HG03439 (cell line): ENCODE measurements around the gene CTU2.
"Not testable (repeated sequence)": the region's sequence is repeated elsewhere in the genome, so short reads cannot be mapped to it uniquely, and the experiment has no call there.

Experiments used
- ATAC-seq: cut with Tn5 transposase; IDR thresholded peaks from one replicate; pipeline ENCODE4 v1.9.1; 2021; ENCODE audit warnings: mild to moderate bottlenecking, moderate library complexity; ENCODE audit not compliant: unreplicated experiment

CTU2 gene

DNA sequence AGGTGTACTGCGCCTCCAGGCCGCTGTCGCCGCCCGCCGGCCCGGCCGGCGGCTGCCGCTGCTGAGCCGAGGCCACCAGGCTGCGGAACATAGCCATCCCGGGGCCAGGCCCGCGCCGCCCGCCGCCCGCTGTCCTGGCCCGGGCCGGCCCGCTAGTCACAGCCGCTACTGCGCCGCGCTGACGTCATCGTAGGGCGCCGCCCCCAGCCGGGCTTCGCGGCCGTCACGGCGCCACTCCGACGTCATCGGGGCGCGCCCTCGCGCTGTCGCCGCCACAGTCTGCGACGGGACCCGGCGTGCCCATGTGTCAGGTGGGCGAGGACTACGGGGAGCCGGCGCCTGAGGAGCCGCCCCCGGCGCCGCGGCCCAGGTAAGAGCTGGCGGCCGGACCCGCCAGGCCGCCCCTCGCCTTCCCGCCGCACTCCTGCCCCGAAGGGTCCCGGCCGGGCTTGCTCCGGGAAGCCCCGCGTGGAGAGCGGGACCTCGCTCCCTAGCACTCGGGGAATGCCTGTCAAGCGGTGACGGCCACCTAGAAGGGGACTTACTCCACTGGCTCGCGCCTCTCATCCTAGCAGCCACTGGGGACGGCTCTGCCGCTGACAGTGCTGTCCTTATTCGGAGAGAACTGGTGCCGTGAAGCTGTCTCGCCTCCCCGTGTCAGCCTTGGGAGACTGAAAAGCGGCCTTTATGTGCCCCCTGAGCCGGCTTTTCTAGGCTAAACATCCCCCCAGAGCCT is at the start of gene CTU2, which contains the start of gene RNF166:
CTU2 (plus strand) TSS at position 275 of the 736 bp plus-strand sequence; CDS start at position 303, 28 bp downstream.
RNF166 (minus strand) TSS at position 180 of the 736 bp plus-strand sequence; CDS start at position 97, 83 bp downstream.
- peak; percentile 70 for ATAC-seq

DNA sequence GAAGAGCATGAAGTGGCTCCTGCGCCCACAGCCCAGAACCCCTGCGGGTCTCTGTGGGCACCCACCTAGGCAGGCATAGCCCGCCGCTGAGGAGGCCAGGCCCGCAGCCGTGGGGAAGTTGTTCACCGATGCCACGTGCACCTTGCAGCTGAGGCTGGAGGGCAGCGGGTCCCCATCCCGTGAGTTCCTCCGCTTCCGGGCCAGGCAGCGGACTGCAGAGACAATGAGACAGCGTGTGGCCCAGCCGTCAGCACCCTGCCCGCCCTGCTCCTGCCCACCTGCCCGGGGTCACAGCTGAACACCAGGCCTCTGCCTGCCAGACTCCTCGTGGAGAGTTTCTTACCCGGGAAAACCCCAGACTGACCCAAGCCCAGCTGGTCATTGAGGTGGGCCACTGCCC is 48.9 kb upstream of the CTU2 start:
- no peak for ATAC-seq

DNA sequence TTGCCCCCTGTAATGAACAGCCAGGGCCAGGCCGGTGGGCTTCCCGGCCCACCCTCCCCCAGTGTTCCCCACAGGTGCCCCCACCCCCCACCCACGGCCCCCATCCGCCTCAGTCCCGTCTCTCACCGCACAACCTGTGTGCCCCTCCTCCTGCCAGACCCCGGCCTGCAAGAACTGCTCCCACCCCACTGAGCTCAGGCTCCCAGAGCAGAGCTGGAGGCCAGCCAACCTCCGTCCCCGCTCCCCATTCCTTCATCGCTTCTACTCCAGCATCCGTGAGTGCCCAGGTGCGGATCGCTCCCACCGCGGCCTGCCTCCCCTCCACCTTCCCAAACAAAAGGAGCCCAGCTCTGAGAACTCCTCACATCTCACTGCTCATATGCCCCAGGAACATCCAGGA is 47.6 kb upstream of the CTU2 start:
- ATAC-seq = no peak

DNA sequence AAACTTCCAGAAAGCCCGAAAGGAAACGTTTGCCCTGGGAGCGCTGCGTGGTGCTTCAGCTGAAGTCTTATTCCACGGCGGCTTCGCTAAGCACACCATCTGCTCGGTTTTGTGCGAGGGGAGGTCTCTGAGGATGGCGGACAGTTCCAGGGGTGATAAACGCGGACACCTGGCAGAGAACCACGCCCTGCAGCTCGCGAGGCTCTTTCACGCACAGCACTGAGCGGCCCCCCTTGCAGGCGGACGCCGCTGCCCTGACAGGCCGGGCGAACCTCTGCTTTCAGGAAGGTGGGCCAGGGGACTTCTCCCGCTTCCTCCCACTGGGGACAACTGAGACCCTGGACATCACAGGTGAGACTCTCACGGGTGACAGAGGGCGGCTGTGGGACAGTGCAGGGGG is 47.1 kb upstream of the CTU2 start:
- no peak for ATAC-seq

DNA sequence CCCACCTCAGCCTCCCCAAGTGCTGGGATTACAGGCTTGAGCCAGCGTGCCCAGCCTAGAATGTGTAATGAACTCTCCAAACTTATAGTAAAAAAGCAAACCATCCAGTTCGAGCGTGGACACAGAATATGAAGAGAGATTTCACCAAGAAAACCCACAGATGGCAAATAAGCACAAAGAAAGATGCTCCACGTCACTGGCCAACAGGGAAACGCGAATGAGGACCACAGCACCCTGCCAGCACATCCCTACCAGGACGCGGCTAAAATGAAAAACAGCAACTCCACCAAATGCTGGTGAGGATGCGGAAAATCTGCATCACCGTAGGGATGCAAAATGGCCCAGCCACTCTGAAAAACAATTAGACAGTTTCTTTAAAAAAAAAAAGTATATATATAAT is 44.8 kb upstream of the CTU2 start:
- ATAC-seq = no peak

DNA sequence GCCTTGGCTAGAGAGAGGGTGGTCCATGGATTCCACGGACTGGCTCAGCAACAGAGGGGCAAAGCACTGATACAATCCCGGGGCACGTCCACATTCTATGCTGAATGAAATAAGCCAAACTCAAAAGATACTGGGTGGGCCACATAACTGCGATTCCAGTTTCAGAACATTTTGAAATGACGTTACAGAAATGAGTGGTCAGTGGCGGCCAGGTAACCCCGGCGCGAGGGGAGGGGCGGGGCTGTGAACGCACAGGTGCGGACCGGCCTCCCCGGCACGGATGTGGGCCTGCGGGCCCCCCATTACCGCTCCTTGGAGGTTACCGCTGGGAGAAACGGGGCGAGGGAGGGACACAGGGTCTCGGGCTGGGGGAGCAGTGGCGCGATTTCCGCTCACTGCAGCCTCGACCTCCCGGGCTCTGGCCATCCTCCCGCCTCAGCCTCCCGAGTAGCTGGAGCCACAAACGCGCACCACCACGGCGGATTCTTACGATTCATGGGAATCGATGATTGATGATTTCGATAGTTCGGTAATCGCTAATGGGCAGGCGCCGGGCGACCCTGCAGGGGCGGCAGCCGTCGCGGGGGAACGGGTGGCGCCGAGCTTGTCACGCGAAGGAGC is 44.0 kb upstream of the CTU2 start:
- ATAC-seq = no peak

DNA sequence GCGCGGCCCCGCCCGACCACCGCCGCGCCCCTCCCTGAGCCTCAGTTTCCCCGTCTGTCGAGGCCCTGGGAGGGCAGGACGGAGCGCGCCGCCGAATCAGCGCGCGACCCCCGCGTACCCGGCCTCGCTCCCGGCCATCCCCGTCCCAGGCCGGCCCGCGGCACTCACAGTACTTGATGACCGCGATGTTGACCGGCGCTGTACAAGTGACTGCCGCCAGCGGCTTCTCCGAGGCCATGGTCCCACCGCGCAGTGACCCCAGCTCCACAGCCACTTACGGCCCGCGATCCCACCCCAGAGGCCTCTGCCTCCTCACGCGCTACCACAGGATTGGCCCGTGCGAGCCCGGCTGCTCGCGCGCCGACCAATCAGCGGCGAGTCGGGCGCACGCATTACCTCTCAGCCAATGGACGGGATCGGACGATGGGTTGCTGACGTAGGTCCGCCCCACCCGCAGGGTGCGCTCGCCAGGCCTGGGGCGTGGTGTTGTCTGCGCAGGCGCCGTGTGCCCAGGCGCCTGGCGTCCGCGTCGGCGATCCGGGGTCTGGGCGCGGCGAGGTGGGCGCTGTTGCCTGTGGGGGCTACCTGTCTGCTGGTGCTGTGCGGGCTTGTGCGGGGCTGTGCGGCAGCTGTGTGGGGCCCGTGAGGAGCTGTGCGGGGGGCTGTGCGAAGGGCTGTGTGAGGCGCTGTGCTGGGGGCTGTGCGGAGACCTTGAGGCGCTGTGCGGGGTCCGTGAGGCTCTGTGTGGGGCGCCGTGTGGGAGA is 43.3 kb upstream of the CTU2 start, which contains the start of gene MVD:
MVD (minus strand) TSS at position 249 of the 764 bp plus-strand sequence; CDS start at position 238, 11 bp downstream.
- ATAC-seq = peak; percentile 93

DNA sequence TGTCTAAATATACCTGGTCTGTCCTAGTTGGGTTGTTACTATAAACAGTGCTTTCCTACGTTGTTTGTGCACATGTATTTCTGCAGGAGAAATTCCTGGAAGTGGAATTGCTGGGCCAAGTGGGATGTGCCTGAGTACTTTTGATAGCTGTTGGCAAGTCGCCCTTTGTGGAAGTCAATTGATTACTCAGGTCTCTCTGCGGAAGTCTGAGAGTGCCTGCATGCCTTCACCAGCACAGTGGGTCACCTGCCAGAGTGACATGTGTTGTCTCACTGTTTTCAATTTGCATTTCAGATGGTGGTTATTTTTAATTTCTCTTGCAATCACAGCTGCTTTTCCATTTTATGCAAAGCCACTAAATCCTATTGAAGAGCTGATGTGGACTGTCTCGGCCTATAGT is 41.2 kb upstream of the CTU2 start:
- ATAC-seq = no peak

DNA sequence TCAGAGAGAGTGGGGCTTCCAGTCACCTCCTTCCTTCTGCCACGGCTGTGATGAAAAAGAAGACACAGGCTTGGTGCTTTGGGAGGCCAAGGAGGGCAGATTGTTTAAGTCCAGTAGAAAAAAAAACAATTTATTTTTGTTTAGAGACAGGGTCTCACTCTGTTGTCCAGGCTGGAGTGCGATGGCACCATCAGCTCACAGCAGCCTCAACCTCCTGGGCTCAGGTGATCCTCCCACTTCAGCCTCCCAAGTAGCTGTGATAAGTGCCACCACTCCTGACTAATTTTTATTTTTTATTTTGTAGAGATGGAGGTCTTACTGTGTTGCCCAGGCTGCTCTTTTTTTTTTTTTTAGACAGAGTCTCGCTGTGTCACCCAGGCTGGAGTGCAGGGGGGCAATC is 40.7 kb upstream of the CTU2 start:
- ATAC-seq = no peak

DNA sequence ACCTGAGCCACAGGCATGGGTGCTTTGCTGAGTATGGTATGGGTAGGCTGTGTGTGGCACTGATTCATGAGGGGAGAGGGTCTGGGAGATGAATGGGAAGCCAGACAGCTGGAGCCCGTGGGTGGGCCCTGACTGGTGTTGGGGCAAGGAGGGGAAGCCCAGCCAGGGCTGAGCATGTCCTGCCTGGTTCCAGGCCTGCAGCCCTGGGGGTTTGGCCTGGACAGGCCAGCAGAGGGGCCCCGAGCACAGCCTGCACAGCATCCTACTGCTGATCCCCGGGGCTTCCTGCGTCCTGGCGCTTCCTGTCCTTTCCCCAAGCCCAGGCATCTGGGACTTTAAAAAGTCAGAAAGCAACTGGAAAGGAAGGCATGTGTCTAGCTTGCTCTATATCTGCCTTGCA is 38.8 kb upstream of the CTU2 start:
- no peak for ATAC-seq

DNA sequence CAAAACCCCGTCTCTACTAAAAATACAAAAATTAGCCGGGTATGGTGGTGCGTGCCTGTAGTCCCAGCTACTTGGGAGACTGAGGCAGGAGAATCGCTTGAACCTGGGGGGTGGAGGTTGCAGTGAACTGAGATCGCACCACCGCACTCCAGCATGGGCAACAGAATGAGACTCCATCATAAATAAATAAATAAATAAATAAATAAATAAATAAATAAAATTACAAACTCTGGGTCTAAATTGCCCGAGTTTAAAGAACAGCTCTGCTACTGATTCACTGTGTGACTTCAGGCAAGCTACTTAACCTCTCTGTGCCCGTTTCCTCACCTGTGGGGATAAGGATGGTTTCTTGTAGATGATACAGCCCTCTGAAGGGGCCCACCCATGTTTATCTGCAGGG is 36.8 kb upstream of the CTU2 start:
- ATAC-seq = not testable (repeated sequence)

DNA sequence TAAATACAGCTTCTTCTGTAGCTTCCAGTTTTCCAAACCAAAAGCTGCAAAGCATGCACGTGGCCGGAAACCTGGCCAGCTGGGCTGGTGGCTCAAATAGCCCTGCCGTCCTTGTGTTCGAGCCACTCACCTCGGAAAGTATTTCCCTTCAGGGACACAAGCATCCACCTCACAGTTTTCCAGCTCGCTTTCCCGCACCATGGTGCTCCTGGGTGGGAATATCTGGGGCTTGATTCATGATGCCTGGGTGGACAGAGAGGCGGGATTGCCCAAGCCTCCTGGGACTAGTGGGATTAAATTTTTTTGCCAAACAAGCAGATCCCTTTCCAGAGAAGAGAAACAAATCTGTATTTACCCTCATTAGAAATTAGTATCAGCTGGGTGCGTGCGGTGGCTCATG is 36.3 kb upstream of the CTU2 start:
- ATAC-seq = no peak

DNA sequence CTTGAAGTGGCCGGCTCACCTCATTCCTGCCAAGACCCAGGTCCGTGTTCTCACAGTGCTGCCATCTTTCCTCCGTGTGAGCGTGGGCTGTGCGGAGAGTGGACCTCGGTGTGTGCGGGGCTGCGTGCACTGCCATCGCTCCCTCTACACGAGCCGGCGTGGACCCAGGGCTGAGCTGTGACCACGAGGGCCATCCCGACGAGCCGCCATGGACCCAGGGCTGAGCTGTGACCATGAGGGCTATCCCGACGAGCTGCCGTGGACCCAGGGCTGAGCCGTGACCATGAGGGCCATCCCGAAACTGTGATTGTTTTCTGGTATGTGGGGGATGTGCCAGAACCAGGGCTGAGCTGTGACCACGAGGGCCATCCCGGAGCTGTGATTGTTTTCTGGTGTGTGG is 34.5 kb upstream of the CTU2 start:
- no peak for ATAC-seq

DNA sequence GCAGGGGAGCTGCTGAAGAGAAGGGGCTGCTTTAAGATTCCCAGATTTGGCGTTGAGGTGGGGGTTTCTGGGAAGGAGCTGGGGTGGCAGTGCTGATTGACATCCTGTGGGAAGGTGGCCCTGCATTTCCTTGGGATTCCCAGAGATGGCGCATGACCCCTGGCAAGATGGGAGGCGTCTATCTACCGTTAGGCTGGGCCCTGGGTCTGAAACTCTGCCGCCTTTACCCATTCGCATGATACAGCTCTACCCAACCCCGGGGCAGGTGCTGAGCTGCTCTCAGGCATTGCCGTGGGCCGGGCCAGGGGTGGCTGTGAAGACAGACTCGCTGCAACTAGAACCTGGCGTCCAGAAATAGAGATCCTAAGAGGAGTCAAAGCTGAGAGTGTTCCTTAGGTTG is 33.5 kb upstream of the CTU2 start:
- ATAC-seq = no peak

DNA sequence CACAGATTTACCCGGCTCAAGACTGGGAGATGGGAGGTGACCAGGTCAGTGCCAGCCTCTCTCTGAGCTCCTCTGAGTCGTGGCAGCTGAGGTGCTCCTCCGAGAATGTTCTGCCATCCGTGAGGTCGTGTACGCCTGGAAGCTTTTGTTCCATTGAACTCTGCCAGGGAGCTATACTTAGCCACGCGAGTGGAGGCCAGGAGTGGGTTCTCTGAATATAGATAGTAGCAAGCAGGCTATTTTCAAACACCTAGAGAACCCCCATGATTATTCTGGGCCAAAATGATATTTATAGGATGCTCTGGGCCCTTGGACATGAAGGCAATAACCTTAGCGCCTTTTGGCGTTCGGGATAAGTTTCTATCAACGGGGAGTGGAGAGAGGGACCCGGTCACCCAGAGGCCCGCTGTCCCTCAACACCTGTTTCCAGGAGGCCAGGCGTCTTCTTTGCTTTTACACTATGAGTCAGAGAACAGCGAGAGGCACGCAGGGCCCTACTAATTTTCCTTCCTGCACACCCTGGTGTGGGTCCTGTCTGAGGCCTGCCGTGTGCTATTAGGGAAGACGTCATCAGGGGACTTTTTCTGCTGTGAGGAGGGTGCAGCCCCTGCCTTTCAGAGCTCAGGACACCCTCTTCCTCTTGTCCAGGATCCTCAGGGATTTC is 32.5 kb upstream of the CTU2 start:
- no peak for ATAC-seq

DNA sequence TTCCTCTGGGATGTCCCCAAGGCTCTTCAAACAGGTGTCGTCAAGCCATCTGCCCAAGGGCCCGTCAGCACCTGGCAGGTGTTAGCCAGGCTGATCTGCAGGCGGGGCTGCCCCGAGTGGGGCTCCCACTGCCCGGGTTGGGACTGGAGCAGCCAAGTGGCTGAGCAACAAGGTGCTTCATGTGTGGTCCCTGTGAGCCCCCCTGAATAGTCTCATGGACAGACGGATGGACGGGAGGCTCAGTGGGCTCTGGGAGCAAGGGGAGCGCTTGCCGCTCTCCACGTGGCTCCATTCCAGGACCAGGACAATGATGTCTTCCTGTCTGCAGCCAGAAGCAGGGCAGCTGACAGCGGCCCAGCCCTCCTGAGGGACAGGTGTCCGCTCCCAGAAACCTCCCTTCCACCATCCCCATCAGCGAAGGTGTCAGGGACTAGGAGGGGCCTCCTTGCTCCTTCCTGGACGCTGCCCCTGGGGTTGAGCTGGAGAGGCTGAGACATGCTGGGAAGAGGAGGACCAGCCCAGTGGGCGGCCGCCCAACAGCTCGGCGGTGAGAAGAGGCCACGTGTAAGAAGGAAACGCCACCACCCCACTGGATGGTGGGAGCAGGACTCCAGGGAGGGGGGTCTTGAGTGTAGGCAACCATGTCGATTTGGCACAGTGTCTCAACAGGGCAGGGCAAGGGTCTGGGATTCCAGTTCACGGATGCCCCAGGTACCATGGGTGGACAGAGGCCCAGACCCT is 29.6 kb upstream of the CTU2 start:
- no peak for ATAC-seq

DNA sequence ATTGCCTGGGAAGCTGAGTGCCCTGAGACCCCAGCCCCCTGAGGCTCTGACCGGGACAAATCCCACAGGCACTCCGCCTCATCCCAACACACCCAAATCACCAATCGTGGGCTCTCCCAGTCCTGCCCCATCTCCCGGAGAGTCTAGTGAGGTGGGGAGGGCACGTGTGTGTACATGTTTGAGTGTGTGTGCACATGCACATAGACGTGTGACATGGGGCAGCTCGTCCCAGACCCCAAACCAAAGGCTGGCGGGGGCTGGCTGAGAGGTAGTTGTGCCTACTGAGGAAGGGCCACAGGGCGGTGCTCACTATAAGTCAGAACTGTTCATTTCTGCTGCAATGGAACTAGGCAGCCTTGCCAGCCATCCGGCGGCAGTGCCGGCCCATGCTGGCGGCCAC is 28.6 kb upstream of the CTU2 start:
- ATAC-seq = no peak

DNA sequence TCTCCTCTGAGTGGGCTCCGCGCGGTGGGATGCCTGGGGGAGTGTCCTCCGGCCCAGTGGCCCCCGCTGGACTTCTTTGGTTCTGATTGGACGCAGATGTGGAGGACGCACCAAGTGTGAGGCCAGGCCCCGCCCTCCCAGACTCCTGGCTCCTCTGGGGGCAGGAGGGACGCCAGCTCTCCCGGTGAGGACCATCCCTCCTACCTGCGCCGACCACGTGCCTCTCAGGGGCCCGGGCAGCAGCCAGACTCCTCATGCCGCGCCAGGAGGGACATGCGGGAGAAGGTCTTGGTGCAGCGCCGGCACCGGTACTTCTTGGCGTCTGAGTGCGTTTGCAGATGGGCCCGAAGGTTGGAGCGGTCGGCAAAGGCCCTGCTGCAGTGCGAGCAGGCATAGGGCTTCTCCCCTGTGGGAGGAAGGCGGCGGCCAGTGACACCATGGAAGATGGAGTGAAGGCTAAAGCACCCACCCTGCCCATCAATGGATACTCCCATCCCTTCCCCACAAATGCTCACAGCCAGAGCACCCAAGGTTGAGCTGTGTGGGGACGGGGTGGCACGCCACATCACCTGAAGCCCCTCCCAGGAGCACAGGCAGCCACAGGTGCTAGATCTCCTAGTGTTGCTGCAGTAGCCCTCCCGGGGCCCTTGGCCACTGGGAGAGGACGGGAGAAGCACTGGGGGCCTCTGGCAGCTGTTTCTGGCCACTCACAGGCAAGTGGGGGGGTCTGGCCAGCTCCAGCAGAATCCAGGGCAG is 27.9 kb upstream of the CTU2 start:
- ATAC-seq = no peak

DNA sequence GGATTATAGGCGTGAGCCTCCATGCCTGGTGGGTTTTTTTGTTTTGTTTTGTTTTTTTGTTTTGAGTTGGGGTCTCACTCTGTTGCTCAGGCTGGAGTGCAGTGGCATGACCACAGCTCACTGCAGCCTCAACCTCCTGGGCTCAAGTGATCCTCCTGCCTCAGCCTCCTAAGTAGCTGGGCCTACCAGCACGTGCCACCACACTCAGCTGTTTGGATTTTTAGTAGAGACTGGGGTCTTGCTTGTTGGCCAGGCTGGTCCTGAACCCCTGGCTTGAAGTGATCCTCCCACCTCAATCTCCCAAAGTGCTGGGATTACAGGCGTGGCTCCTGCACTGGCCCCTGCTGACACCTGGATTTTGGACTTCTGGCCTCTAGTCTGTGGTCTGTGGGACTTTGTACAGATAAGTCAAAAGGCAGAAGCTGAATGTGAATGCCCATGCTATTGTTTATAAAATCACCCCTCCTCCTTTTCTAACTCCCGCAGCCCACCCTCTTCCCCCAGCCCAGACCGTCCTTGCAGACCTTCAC is 25.7 kb upstream of the CTU2 start:
- no peak for ATAC-seq
